ENCODE data around the gene SLC25A21.

SLC25A21 gene

DNA sequence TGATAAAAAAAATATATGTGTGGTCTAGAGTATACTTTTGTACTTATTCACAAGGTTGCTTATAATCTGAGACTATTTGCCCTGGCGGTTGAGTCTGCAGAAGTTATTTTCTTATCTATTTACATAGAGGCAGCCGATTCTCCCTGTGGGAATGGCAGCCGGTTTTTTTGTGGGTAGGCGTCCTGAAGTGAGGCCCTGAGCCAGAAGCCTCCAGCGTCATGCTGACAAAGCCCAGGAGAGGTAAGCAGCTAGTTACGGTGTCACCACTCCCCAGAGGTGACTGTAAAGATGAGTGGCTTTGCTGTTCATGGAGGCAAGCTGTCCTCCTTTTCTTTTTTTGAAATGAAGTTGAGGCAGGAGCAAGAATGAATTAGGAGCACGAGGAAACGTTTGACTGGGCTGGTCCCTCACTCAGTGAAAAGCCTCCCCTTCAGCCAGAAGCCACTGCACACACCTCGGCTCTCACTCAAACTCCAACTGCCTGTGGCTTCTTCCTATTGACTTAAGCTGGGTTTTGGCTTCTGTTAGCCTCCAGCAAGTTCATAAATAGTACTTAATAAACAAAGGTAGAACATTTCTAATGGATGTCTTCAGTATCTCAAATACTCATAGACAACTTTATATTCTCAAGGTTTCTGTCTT is 489.2 kb downstream of the SLC25A21 start:
- peak; percentile 51 for DNase-seq

DNA sequence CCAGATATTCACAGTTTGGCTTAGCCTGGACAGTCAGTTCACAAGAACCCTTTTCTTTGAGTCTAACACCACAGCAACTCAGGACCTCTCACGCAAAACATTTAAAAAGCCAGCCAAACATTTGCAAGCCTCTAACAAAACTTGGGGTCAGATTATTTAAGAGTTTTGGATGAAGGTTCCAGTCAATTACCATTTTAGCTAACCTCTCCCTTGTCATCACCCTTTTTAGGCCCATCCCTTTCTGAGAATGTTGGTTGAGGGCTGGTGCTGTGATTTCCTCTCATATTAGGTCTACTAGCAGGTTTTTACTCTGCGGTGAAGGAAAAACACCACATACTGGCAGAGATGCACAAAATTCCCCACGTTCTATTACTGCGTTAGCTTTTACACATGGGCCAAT is 490.1 kb downstream of the SLC25A21 start:
- no peak for DNase-seq

- no peak for DNase-seq
Measured at GRCh38 chr14:36676236-36676635, 496.2 kb downstream of the SLC25A21 start.

GRCh38 chr14:36675581-36675980 is 496.8 kb downstream of the SLC25A21 start:
- DNase-seq, result no peak

- no peak for DNase-seq
Measured at GRCh38 chr14:36674659-36675058, 497.7 kb downstream of the SLC25A21 start.

DNA sequence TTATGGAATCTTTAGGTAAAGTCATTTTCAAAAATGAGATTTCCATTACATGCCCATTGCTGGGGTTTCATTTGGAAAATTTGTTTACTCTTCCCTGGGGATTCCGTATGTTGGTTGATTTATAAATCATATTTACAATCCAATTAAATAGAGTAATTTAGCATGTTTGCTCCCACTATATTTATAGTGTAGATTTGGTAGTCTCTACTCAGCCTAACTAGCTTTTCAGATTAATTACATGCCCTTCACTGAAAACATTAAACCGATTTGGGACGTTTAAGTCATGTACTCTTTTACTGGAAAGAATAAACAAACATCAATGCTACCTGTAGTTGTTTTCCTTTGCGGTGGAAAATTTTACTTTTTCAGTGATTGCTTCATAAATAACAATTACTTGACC is 500.3 kb downstream of the SLC25A21 start:
- DNase-seq, result no peak

DNA sequence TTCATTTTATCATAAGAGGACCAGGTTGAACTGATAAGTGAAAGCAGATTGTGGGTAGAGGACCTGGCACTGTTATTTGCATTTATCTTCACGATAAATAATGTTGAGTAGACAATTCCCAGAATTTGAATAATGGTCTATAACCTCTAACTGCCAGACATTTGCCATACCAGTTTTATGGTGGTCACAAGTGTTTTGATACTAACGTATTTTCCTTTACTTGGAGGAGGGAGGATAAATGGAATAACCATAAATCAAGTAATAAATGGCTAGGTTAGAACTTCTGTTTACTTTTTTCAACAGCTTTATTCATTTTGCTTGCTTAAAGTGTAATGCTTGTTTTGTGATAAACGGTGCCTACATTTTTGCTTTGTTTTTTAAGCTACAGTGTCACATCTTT is 501.3 kb downstream of the SLC25A21 start:
- peak; percentile 41 for DNase-seq

- no peak for DNase-seq
Measured at GRCh38 chr14:36667679-36668078, 504.7 kb downstream of the SLC25A21 start.

DNA sequence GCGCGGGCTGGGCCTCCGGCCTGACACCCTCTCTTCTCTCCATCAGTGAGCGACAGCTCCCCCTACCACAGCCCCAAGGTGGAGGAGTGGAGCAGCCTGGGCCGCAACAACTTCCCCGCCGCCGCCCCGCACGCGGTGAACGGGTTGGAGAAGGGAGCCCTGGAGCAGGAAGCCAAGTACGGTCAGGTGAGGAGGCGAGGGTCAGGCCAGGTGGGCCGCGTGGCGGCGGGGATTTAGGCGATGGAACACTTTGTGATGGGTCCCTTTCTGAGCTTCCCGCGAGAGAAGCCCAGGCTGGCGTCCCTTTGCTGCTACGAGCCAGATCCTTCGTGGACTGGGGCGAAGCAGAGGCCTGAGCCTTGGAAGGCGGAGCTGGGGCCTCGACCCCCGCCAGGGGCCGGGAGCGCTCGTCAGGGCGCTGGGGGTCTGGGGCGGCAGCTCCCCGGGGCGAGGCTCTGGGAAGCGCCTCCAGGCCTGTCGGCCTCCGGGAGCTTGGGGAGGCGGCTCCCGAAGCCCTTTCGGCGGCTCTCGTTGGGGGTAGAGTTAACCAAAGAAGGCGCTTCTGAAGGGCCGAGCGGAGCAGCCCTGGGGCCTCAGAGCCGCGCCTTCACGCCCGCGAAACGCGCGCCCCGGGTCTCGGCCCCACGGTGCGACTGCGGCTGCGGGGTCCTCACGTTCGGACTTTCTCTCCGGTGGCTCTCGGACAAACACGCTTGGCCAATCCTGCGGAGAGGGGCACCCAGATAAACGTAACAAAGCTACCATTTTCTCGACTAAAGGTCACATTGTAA is 505.8 kb downstream of the SLC25A21 start:
- no peak for DNase-seq

GRCh38 chr14:36665887-36666415 is 506.5 kb downstream of the SLC25A21 start:
- DNase-seq, result no peak

GRCh38 chr14:36664322-36665193 is 507.8 kb downstream of the SLC25A21 start:
- no peak for DNase-seq

GRCh38 chr14:36663404-36664321 is 508.7 kb downstream of the SLC25A21 start:
- no peak for DNase-seq

DNA sequence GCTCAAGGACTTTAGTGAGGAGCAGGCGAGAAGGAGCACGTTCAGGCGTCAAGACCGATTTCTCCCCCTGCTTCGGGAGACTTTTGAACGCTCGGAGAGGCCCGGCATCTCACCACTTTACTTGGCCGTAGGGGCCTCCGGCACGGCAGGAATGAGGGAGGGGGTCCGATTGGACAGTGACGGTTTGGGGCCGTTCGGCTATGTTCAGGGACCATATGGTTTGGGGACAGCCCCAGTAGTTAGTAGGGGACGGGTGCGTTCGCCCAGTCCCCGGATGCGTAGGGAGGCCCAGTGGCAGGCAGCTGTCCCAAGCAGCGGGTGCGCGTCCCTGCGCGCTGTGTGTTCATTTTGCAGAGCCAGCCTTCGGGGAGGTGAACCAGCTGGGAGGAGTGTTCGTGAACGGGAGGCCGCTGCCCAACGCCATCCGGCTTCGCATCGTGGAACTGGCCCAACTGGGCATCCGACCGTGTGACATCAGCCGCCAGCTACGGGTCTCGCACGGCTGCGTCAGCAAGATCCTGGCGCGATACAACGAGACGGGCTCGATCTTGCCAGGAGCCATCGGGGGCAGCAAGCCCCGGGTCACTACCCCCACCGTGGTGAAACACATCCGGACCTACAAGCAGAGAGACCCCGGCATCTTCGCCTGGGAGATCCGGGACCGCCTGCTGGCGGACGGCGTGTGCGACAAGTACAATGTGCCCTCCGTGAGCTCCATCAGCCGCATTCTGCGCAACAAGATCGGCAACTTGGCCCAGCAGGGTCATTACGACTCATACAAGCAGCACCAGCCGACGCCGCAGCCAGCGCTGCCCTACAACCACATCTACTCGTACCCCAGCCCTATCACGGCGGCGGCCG is 509.6 kb downstream of the SLC25A21 start:
- DNase-seq, result no peak

DNA sequence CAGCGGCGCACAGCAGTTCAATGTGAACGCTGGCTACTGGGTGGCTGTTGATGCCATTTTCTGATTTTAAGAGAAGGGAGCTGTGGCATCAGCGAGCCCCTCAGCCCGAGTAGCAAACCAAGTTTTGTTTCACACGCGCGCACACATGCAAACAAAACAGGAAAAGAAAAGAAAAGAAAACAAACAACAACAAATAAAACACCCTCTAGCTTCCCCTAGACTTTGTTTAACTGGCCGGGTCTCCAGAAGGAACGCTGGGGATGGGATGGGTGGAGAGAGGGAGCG is 510.2 kb downstream of the SLC25A21 start:
- DNase-seq, result no peak

- DNase-seq, result peak; percentile 90
Measured at GRCh38 chr14:36661506-36662257, 510.7 kb downstream of the SLC25A21 start, which contains the start of gene PAX9. Gene PAX9, plus strand, starts transcription at chr14:36661860. Its CDS starts 230 bp downstream, at chr14:36662090.

- peak; percentile 24 for DNase-seq
Measured at GRCh38 chr14:36660736-36661505, 511.5 kb downstream of the SLC25A21 start.

DNA sequence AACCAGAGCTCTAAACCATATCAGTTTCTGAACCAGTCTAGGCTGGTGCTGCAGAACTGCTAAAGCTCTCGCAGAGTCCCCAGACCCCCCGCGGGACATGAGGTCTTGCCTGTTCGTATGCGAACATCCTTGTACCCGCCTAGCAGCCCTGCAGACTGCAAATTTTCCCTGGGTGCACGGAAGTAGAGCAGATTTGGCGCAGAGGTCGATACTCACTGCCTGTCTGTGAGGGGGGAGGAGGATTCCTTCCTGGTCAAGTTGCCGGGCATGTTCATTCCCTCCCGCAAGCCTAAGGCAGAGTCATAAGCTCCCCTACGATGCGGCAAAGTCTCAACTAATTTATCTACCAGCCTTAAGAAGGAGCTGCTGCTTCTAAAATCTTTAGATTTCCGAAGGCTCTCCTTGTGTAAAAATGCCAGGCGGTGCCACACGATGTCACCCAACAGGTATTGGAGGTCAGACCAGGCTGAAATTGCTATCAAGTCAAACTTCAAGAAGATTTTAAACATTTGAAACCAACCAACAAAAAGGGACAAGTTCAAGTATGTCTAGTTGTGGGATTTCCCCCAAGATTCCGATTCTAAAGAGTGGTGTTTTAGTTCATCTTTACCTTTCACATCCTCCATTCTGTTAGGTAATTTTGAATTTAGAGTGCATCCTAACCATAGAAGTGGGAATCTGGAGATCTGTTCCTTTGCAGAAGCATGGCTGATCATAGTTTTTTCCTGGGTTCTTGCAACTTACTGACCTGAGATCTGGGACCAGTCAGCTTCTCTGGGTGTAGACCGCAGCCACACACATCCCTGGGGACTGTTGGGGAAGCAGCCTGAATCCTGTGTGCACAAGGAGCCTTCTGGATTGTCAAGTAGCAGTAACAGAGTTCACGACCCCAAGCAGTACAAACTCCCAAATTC is 512.3 kb downstream of the SLC25A21 start:
- no peak for DNase-seq

GRCh38 chr14:36659010-36659821 is 513.2 kb downstream of the SLC25A21 start:
- DNase-seq, result no peak

Data from DMS153 (cell line).